Uterus (tissue), 4 donors: ENCODE measurements around the gene C16orf89. TPM values are rescaled to one million over a fixed set of nuclear protein-coding genes. Genes with fewer than 3 reads are reported as not detected.

ENCODE experiments used
- DNase-seq, 2 donors: peaks; one replicate each; pipeline ENCODE4 v3.0.0-alpha.2; 2019 to 2020
- H3K27ac ChIP-seq, 2 donors: fragments of 200-600 bp; sonication (generic); 1 replicate in 1 of 2; 2 replicates in 1 of 2; pipeline ENCODE4 v1.5.1; 2016 to 2018
- H3K27me3 ChIP-seq, 2 donors: fragments of 200-600 bp; sonication (generic); one replicate each; pipeline ENCODE4 v1.5.1; 2018 to 2019; ENCODE audit warnings: control low read depth in 1 of 2
- H3K36me3 ChIP-seq, 2 donors: fragments of 200-600 bp; sonication (generic); one replicate each; pipeline ENCODE4 v1.5.1; 2019; ENCODE audit warnings: control low read depth in 1 of 2
- H3K4me1 ChIP-seq, 2 donors: fragments of 200-600 bp; sonication (generic); one replicate each; pipeline ENCODE4 v1.5.1; 2018 to 2019; ENCODE audit warnings: control low read depth in 1 of 2
- H3K4me3 ChIP-seq, 2 donors: fragments of 200-600 bp; sonication (generic); 1 replicate in 1 of 2; 2 replicates in 1 of 2; pipeline ENCODE4 v1.5.1; 2018 to 2019; ENCODE audit warnings: mild to moderate bottlenecking in 1 of 2
- H3K9me3 ChIP-seq, 2 donors: fragments of 200-600 bp; sonication (generic); one replicate each; pipeline ENCODE4 v1.5.1; 2019; ENCODE audit warnings: control low read depth in 1 of 2
- POLR2A ChIP-seq, 2 donors: fragments of 450-650 bp; IDR thresholded peaks; one replicate each; pipeline ENCODE4 v1.6.1; 2016; ENCODE audit warnings: antibody characterized with exemption in 2 of 2, mild to moderate bottlenecking in 1 of 2, moderate library complexity in 1 of 2
- intact Hi-C: fragments of 100-400 bp; cut with DNase I; formaldehyde crosslinking; loops from one replicate; pipeline ENCODE4 v1.15.1; 2023; ENCODE audit warnings: low total_unique reads
- total RNA-seq, 4 donors: library from RNA; depleted of rRNA in 3 of 4; stranded (reverse); fragments of >200 nt in 3 of 4; gene quantifications; one replicate each; pipeline versions ENCODE4 v1.1.0 to v1.2.4, GENCODE V29; 2014 to 2023
- TF ChIP-seq, protein P1 (sequence below), 4 experiments: fragments of 200-600 bp in 2 of 4; fragments of 450-650 bp in 2 of 4; sonication (generic) in 2 of 4; IDR thresholded peaks; one replicate each; pipeline ENCODE4 v1.5.1; 2016 to 2019; ENCODE audit warnings: antibody characterized with exemption in 4 of 4, mild to moderate bottlenecking in 2 of 4, moderate library complexity in 1 of 4
- donor health status: DM: yes; HTN: yes; CAD: no.

C16orf89 gene
- total RNA-seq, 4 donors from 2014 or later: 0.76 to 13.1 (median 1.1) TPM; not detected in 1

DNA sequence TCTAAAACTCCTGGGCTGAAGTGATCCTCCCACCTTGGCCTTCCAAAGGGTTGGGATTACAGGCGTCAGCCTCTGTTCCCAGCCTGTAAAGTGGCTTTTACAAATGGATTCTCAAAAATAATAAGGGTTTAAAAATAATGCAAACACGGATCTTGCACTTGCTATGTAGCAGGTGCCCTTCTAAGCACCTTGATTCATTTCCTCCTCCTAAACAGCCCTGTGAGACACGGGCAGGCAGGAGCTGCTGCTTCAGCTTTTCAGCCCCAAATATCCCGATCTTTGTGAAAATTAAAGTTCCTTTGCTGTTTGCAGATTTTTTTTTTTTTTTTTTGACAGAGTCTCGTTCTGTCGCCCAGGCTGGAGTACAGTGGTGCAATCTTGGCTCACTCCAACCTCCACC, 63.8 kb downstream of the C16orf89 start:
- TF ChIP-seq, protein P1, sequence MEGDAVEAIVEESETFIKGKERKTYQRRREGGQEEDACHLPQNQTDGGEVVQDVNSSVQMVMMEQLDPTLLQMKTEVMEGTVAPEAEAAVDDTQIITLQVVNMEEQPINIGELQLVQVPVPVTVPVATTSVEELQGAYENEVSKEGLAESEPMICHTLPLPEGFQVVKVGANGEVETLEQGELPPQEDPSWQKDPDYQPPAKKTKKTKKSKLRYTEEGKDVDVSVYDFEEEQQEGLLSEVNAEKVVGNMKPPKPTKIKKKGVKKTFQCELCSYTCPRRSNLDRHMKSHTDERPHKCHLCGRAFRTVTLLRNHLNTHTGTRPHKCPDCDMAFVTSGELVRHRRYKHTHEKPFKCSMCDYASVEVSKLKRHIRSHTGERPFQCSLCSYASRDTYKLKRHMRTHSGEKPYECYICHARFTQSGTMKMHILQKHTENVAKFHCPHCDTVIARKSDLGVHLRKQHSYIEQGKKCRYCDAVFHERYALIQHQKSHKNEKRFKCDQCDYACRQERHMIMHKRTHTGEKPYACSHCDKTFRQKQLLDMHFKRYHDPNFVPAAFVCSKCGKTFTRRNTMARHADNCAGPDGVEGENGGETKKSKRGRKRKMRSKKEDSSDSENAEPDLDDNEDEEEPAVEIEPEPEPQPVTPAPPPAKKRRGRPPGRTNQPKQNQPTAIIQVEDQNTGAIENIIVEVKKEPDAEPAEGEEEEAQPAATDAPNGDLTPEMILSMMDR (IDR thresholded peaks at IDR 0.05): no peak
- TF ChIP-seq POLR2A (IDR thresholded peaks at IDR 0.05): no peak

DNA sequence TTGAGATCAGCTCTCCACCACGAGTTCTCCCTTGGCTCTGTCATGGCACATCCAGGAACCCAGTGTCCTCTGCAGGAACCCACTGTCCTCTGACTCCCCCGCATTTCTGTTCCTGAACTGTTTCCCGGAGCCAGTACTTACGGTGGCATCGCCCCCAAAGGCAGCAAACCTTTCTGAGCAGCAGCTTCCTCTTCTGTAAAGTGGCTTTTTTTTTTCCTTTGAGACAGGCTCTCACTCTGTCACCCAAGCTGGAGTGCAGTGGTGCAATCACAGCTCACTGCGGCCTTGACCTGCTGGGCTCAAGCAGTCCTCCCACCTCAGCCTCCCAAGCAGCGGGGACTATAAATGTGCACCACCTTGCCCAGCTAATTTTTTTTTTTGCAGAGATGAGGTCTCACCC, 64.2 kb downstream of the C16orf89 start:
- Histone ChIP-seq H3K27ac (no peak overlapping the region), H3K9me3 (no peaks in the 10 kb centered on the region)

More for the DNA sequence above, 63.8 kb downstream of the C16orf89 start:
- intact Hi-C loops: no loop called here
- Histone ChIP-seq H3K27ac (no peak overlapping the region), H3K9me3 (no peaks in the 10 kb centered on the region), H3K4me3 (no peak overlapping the region), H3K27me3 (no peaks in the 10 kb centered on the region), H3K4me1 (no peaks in the 10 kb centered on the region), H3K36me3 (no peaks in the 10 kb centered on the region)
- DNase-seq: no peak

DNA sequence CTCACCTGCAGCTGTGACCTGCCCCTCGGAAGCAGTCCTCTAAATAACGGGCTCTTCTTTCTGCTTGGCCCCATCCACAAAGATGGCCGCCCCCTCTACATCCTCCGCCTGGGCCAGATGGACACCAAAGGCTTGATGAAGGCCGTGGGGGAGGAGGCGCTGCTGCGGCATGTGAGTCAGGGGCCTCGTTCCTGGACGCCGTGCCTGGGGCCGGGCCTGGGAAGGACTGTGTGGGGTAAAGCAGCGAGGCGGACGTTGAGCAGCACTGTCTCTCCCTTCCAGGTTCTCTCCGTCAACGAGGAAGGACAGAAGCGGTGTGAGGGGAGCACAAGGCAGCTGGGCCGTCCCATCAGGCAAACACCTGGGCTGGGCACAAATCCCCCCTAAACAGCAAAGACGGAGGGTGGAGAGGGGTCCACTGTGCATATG, 65.2 kb downstream of the C16orf89 start:
- no peak overlapping the region for H3K4me3 ChIP-seq
- H3K36me3 ChIP-seq: no peaks in the 10 kb centered on the region
- H3K27me3 ChIP-seq: no peaks in the 10 kb centered on the region
- H3K27ac ChIP-seq: no peak overlapping the region
- TF ChIP-seq, protein P1 (IDR thresholded peaks at IDR 0.05): no peak
- no peak for TF ChIP-seq POLR2A (IDR thresholded peaks at IDR 0.05)
- DNase-seq: no peak
- no peaks in the 10 kb centered on the region for H3K4me1 ChIP-seq
- intact Hi-C loops: no loop called here
- no peaks in the 10 kb centered on the region for H3K9me3 ChIP-seq

More for the DNA sequence above, 64.2 kb downstream of the C16orf89 start:
- intact Hi-C loops: no loop called here
- H3K27me3 ChIP-seq: no peaks in the 10 kb centered on the region
- no peaks in the 10 kb centered on the region for H3K4me1 ChIP-seq
- DNase-seq: no peak
- TF ChIP-seq, protein P1 (IDR thresholded peaks at IDR 0.05): no peak
- no peak for TF ChIP-seq POLR2A (IDR thresholded peaks at IDR 0.05)
- no peak overlapping the region for H3K4me3 ChIP-seq
- H3K36me3 ChIP-seq: no peaks in the 10 kb centered on the region

DNA sequence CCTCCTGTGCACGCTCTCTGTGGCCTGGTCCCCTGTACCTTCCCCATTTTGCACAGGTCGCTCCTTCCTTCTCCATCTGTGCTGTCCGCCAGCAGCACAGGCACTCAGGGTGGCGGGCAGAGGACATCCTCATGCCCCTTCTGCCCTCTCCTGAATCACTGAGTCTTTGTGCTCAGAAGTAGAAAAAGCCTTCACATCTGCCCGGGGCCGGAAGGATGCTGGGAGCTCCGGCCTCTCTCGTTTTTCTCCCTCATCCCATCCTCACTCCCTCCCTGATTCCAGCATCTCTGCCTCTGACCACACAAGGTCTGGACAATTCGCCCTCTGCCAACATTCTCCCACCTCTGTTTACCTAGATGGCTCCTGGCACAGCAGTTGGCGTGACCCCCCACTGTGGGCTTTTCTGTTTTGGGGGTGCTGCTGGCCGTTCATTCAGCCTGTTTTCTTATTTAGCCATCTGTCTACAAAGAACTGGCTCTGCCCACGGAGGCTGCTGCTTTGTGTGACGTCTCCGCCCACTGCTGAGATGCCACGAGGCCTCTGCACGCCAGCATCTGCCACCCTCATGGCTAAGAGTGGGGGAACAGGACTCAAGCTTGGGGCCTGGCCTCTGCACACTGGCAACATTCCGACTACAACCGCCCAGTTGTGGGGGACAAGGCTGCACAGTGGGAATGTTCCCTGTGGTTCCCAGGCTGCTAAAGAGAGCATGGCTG, 70.9 kb downstream of the C16orf89 start:
- Histone ChIP-seq H3K4me1 (no peaks in the 10 kb centered on the region), H3K9me3 (no peaks in the 10 kb centered on the region), H3K36me3 (no peaks in the 10 kb centered on the region), H3K4me3 (no peak overlapping the region), H3K27ac (no peak overlapping the region), H3K27me3 (peaks cover 0 to 8% of the 10 kb centered on the region in 2 donors)
- intact Hi-C loops: no loop called here
- TF ChIP-seq POLR2A (IDR thresholded peaks at IDR 0.05): no peak
- TF ChIP-seq, protein P1 (IDR thresholded peaks at IDR 0.05): no peak
- no peak for DNase-seq

Other genes with a start within 250 kb of the C16orf89 start
- gene GLYR1, start 218.7 kb downstream of the C16orf89 start, total RNA-seq: 10 to 100 TPM; 26.6 to 86.3 (median 47.1) TPM
- 10 to 100 TPM in 3 of 4 donors, 1 to 10 TPM in 1; 4.9 to 56.2 (median 33.4) TPM for gene UBN1, start 218.5 kb downstream of the C16orf89 start, total RNA-seq
- 10 to 100 TPM in 3 of 4 donors, 1 to 10 TPM in 1; 8.7 to 39.6 (median 15.2) TPM for gene PPL, start 128.8 kb downstream of the C16orf89 start, total RNA-seq
- gene SEC14L5, start 107.6 kb downstream of the C16orf89 start, total RNA-seq: 1 to 10 TPM in 1 of 4 donors, under 1 TPM in 1, not detected in 2; 0.28 to 2.0 TPM
- 10 to 100 TPM in 1 of 4 donors, 1 to 10 TPM in 2, under 1 TPM in 1; 0.29 to 11.3 (median 8.2) TPM for gene NAGPA, start 32.0 kb downstream of the C16orf89 start, total RNA-seq
- 10 to 100 TPM in 2 of 4 donors, 1 to 10 TPM in 2; 4.7 to 21.3 (median 10.9) TPM for gene ALG1, start 5.9 kb upstream of the C16orf89 start, total RNA-seq
- 10 to 100 TPM in 1 of 4 donors, 1 to 10 TPM in 3; 1.0 to 13.2 (median 8.5) TPM for gene EEF2KMT, start 31.8 kb upstream of the C16orf89 start, total RNA-seq